EL (cell line): ENCODE results near the gene ERBB2.

ENCODE experiments used
- DNase-seq: peaks from one replicate; pipeline ENCODE4 v3.0.0-alpha.2; 2016

The ERBB2 gene

DNA sequence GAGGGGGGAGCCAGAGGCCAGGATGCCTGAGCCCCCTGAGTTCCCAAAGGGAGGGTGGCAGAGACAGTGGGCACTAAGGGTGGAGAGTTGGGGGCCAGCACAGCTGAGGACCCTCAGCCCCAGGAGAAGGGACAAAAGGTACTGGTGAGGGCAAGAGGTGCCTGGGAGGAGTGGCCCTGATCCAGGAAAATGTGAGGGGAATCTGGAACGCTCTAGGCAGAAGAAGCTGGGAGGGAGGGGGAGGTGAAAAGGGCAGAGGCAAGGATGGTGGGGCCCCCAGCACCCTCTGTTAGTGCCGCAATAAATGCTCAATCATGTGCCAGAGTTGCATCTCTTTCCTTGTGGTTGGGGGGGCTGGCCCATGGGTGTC, 33.6 kb upstream of the ERBB2 start:
- DNase-seq: no peak

DNA sequence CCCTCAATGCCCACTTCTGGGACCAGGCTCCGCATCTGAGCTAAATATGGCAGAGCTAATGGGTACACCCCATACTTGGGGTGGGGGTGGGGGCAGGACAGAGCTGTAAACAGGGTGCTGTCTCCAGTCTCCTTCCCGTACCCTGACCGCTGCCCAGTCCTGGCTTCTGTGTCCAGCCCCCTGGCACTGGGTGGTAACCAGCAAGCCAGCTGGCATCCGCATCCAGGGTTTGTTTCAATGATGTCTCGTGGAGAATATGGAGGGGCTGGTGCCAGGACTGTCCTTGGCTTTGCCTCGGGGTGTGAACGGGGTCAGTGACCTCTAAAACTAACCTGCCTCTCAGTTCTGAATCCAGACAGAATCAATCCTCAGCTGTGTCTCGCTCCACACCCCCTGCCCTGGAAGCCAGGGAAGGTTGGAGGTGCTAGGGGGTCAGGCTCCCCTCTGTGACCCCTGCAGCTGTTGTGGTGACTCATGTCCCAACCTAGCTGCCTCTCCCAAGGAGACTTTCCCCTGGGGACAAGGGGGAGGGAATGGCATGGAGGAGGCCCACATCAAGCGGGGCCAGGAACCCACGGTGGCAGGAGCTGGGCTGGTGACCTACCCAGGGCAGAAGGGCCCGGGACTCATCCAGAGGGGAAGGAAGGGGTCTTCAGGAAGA, 33.1 kb upstream of the ERBB2 start:
- no peak for DNase-seq

DNA sequence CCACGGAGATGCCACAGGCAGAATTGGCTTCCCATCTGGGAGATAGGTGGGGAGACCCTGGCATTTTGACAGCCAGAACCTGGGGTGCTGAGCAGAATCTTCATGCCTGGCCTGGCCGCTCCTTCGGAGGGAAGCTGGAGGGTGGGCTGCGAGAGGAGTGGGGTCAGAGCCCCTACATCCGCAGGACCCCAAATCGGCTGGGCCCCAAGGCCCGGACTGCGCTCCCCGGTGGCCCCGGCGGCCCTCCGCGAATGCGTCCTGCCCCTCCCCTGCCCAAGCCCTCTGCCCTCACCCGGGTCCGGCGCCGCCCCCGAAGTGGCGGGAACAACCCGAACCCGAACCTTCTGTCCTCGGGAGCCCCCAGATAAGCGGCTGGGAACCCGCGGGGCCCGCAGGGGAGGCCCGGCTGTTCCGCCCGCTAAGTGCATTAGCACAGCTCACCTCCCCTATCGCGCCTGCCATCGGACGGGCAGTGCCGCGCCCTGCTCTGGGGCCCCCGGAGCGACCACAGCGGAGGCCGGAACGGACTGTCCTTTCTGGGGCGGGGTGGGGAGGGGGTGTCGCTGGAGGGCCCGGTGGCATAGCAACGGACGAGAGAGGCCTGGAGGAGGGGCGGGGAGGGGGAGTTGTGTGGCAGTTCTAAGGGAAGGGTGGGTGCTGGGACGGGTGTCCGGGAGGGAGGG, 32.5 kb upstream of the ERBB2 start:
- no peak for DNase-seq

DNA sequence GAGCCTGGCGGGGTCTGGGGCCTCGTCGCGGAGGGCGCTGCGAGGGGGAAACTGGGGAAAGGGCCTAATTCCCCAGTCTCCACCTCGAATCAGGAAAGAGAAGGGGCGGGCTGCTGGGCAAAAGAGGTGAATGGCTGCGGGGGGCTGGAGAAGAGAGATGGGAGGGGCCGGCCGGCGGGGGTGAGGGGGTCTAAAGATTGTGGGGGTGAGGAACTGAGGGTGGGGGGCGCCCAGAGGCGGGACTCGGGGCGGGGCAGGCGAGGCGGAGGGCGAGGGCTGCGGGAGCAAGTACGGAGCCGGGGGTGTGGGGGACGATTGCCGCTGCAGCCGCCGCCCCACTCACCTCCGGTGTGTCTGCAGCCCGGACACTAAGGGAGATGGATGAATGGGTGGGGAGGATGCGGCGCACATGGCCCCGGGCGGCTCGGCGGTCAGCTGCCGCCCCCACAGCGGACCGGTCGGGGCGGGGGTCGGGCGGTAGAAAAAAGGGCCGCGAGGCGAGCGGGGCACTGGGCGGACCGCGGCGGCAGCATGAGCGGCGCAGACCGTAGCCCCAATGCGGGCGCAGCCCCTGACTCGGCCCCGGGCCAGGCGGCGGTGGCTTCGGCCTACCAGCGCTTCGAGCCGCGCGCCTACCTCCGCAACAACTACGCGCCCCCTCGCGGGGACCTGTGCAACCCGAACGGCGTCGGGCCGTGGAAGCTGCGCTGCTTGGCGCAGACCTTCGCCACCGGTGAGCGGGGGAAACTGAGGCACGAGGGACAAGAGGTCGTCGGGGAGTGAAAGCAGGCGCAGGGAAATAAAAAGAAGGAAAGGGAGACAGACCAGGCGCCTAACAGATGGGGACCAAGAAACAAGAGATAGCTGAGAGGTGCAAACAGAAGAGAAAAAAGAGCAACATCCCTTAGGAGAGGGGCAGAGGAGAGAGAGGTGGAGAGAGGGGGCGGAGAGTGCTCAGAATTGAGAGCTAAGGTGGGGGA, 31.6 kb upstream of the ERBB2 start, which contains the start of gene PNMT:
TSS of gene PNMT (plus strand) at position 509 of the 980 bp plus-strand sequence. CDS start at position 532, 23 bp downstream.
- peak; percentile 55 for DNase-seq

DNA sequence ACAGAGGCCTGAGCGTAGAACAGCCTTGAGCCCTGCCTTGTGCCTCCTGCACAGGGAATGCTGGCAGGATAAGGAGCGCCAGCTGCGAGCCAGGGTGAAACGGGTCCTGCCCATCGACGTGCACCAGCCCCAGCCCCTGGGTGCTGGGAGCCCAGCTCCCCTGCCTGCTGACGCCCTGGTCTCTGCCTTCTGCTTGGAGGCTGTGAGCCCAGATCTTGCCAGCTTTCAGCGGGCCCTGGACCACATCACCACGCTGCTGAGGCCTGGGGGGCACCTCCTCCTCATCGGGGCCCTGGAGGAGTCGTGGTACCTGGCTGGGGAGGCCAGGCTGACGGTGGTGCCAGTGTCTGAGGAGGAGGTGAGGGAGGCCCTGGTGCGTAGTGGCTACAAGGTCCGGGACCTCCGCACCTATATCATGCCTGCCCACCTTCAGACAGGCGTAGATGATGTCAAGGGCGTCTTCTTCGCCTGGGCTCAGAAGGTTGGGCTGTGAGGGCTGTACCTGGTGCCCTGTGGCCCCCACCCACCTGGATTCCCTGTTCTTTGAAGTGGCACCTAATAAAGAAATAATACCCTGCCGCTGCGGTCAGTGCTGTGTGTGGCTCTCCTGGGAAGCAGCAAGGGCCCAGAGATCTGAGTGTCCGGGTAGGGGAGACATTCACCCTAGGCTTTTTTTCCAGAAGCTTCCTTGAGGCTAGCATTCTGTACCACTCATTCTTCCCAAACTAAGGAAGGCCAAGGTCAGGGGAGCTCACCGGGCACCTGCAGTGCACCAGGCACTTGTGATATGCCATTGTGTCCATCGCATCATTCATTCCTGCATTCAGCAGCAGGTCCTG, 29.7 kb upstream of the ERBB2 start:
- DNase-seq: no peak

DNA sequence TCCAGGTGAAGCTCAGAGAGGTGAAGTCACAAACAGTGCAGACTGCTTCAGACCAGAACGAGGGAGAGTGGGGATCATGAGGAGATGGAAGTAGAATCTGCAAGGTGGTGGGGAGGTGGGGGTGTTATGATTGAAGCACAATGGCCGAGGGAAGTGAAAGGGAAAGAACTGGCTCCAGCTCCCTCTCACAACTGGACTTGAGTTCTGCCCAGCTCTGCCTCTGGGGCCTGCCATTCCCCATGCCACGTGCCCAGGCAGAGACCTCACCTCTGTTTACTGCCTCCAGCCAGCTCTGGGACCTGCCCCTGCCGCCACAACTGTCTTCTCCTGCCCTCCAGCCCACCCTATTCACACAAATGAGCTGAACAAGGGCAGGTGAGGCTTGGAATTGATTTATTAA, 29.1 kb upstream of the ERBB2 start:
- no peak for DNase-seq

DNA sequence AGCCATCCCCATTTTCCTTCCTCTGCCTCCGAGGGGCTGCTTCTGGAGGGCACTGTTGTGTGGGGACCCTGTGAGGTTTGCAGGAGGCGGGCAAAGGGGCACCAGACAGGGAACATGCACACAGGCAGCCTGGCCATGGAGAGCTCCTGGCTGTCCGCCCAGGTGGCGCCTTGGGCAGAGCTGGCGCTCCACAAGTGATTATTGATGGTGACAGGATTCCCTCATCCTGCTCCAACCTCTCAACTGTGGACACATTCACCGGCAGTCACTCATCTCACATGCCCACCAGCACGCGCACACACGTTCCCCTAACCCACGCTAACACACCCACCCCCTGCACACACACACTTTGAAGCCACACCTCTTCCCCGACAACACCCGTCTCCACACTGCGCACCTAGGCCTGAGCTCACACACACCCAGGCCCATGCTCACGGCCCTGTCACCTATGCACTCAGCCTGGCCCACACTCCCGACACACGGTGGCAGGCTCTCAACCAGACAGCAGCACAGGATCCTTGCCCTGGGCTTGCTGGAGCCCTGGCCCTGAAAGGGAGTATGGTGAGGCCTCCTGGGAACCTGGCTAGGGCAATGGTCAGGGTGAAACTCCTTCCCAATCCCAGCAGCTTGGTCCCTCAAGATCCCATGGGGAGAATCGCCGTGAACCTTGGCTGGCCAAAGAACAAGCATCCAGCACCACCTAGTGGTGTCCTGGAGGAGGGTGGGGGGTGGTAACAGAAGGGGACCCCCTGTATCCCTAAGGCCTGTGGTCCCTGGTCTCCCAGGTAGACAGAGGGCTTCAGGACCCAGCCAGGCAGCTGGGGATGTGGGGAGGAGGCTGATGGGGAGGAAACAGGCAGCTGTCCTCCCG, 28.0 kb upstream of the ERBB2 start:
- DNase-seq: peak; percentile 38

DNA sequence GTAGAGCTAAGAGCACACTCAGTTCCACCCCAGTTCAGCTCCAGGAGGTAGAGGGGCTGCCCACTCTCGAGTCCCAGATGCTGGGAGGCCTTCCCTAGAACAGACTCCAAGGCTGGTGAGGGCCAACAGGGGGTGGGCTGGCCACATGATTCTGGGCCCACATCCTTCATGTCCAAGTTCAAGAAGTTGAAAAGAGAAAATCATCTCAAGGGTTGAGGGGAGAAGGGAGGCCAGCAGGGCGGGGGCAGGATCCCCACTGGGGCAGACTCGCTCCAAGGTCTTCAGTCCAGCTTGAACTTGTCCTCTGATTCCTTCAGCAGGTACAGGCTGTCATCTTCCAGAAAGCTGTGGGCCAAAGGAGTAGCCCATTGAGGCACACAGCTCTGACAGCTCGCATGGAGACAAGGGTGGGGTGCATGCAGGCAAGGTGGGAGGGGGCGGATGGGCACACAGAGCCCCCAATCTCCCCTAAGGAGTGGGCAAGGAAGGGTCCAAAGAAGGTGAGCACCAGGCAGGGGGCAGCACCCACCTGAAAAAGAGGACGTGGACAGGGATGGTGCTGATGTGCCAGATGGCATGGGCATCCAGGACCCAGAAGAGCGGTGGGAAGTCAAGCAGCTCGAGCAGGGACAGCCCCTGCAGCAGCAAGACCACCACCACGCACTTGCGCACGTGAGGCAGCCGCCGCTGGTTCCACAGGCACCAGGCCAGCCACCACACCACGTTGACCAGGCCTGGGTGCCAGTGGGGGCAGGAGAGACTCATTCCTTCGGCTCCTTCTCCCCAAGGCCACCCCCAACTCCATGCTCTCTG, 27.1 kb upstream of the ERBB2 start:
- DNase-seq: no peak

DNA sequence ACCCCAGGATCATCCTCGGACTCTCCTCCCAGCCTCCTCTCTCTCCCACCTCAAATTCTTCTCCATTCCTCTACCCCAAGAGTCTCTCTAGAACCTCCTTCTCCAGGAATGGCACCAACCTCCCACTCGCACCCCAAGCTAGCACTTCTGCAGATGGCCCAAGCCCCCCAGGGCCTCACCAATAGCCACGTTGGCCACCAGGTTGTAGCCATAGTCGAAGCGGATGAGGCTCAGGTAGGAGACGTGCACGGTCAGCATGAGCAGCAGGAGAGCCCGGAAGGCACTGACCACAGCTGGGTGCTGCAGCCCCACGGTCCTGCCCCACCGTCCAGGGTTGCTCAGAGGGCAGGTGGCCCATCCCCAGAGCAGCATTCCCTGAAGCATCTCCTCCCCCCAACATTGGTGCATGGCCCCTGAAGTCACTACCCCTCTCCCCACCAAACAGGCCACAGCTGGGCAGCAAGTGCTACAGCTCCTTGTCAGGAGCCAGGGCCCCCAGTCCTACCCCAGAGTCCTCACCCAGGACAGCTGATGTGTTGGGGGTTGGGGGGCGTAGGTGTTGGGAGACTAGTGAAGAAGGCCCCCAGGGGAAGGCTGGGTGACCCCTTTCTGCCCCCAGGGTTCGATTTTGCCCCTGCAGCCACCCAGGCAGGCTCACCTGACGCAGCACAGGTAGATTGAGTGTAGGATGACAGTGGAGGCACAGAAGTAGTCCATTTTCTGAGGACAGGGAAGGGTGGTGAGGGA, 26.4 kb upstream of the ERBB2 start:
- no peak for DNase-seq

DNA sequence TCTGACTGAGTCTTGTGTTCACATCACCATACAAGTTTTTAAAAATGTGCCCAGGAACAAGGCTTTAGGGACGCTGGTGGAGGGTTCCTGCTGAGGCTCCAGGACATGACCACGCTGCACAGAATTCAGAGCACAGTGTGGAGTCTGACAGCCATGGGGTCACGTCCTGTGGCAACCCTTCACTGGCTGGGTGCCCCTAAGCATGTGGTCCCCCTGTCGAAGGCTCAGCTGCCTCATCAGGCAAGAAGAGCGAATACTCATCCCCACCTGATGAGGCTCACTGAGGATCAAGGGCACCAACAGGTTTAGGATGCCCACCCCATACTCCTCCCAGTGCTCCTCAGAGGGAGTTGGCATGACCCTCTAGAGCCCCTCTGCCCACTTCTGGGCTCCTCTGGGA, 25.7 kb upstream of the ERBB2 start:
- DNase-seq: no peak

DNA sequence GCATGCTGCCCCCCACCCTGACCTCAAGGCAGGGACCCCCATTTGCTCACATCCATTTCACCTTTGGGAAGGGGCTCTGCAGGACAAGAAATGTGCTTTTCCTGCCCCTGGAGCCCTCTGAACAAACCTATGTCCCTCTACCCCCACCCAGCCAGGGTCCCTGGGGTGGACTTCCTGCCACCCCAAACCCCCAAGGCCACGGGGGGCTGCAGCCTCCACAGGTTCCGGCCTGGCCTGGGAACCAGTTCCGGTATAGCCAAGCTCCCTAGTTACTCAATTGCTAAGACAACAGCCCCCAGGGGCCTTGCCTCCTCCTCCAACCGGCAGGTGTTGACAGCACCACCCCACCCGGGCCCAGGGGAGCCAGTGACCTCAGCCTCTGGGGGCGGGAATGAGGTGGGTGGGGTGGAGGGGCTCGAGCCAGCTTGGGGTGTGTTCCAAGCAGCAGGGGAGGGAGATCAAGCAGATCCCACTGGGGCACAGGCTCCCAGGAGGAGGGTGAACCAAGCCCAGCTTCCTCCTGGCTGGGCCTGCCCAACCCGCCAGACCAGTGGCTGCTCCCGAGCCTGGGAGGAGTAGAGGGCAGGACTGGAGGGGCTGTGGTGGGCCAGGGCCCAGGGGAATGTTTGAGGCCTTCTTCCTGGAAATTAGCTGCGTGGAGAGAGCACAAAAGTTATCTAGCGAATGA, 25.0 kb upstream of the ERBB2 start:
- DNase-seq: no peak

DNA sequence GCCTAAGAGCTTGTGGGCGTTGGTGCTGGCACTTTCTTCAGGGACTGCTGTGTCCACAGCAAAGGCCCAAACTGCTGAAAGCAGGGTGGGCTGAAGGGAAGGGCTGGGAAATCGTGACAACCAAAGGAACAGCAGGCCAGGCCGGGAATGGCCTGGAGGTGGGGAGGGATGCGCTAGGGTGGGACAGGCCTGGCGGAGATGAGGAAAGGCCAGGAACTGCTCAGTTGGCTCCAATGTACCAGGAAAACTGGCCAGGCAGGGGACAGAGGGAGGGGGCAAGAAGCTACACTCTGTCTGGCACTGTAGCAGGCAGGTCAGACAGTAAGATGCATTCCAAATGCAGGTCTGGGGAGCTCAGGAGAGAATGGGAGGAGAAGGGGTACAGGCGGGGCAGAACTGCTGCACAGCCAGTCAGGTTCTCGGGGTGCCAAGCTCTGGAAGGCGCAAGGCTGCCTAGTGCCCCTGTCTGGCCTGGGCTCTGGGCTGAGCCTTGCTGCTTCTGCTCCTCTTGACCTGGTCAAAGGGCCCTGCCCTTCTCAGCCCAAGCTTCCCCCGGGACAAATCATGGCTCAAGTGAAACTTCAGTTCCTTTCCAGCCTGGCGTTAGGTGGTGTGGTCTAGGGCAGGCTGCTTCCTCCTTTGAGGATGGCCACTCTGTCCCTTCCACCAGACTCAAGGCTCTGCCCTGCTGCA, 24.3 kb upstream of the ERBB2 start:
- no peak for DNase-seq

DNA sequence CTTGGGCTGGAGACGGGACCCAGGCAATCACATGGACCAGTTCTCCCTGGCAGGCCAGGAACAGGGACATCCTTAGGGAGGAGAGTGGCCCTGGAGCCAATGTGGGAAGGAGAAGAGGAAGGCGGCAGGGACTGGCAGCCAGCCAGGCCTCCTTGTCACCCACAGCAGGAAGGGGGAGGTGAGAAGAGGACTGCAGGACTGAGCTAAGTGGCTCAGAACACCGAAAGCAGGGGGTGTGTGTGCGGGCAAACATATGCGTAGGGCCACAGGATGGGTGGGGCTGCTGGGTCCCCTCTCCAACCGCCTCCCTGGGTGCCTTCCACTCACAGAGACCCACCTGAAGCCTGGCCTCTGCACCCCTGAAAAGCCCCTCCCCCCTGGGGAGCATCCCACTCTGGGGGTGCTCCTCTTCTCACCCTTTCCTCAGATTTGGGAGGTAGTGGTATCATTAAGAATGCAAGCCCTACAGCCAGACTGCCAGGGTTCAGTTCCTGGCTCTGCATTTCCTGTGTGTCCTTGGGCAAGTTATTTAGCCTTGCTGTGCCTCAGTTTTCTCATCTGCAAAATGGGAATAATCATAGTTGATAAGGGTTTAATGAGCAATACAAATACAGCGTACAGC, 23.6 kb upstream of the ERBB2 start:
- no peak for DNase-seq

DNA sequence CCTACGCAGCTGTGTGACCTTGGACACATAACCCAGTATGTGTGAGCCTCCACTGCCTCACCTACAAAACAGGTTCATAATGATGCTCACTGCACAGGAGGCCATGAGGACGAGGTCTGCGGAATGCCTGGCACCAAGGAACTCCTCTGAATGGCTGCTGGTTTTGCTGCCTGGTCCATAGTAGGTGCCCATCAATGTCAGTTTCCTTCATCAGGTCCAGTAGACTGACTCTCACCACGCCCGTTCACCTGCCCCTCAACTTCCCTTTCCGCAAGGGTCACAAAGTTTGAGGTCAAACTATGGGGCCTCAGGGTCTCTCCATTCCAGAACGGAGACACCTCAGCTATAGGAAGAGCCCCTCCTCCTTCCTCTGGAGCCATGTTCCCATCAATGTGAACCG, 22.8 kb upstream of the ERBB2 start:
- DNase-seq: no peak

DNA sequence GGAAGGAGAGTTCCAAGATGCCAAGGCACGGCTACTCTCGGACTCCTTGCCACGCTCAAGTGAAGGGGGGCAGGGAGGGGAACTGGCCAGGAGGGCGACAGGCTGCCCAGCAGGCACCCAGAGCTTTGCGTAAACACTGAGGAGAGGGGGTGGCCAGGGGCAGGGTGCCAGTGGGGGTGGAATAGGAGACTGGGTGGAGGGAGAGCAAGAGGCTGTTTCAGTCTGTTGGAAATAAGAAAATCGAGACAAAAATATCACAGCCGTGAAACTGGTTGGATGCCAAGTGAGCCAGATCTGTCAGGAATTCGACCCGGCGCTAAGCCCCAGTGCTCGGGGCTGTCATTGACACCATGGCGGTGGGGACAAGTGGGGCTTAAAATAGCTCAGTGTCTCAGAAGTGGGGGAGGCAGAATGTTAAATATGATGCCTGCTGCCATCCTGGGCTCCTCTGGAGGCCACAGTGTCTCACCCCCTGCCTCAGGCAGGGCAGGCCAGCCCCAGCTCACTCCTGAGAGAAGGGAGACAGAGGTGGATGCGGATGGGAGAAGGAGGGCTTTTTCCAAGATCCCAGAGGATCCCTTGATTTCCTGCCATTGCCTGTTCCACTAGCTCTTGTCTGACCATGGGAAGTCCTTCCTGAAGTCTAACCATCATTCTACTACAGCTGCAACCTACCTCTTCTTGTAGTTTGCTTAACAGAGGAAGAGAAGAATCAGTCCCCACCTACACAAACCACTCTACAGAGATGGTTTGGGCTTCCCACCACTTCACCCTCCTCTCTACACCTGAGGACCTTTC, 22.1 kb upstream of the ERBB2 start:
- DNase-seq: no peak

DNA sequence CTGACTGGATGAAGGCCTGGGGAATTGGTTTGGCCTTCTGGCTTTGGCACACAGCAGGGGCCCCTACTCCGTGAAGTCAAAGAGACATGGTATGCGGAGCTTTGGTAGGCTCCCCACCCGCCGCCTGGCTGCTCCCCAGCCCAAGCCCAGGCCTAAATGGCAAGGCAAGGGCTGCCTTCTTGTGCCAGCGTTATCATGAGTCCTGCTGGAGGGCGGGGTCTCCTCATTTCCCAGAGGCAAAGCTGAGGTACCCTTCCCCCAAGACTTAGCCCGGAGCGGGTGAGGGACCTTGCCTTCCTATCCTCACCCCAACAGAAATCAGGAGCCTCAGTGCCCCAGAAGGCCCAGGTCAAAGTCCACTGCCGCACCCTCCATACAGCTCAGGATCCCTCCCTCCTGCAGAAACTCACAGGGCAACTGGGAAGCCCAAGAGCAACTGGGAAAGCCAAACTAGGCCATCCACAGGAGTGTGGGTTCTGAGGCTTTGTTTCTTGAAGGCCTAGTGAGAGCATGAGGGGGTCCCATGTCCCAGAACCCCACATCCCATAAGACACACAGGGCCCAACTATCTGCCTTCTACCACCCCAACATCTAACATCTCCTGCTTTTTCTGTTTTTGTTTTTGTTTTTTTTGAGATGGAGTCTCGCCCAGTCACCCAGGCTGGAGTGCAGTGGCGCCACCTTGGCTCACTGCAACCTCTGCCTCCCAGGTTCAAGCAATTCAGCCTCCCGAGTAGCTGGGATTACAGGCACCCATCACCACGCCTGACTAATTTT, 21.3 kb upstream of the ERBB2 start:
- no peak for DNase-seq
